ENCODE measurements around the gene DBP. TPM values are rescaled to one million over a fixed set of nuclear protein-coding genes. Genes with fewer than 3 reads are reported as not detected.
"Not testable (repeated sequence)": the region's sequence is repeated elsewhere in the genome, so short reads cannot be mapped to it uniquely, and the experiment has no call there.

Gene DBP
- total and polyA plus RNA-seq, 12 donors = 11.5 to 80.6 (median 53.6) TPM

DNA sequence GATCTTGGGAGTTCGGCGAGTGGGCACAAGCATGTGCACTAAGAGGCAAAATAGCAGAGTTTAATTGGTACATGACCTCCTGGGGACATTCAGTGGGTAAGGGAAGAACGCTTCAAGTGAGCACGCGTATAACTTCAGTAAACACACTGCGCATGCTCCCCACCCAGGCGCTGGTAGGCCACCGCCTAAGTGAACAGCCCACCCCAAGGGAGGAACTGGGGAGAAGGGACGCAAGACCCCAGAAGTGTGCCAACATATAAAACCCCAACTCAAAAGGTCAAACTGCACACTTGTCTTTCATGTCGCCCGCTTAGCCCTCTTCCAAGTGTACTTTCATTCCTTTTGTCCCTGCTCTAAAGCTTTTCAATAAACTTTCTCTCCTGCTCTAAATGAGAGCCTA is 46.2 kb upstream of the DBP start:
- H3K9me3 ChIP-seq (replicated peaks in 1 of 3) = no peaks in the 10 kb centered on the region
- H3K4me3 ChIP-seq = peak overlapping the region in 1 of 4 donors; percentile 32
- DNase-seq = peak in 5 of 7 donors; percentile 61 to 76 (median 64)
- TF ChIP-seq, protein P1, sequence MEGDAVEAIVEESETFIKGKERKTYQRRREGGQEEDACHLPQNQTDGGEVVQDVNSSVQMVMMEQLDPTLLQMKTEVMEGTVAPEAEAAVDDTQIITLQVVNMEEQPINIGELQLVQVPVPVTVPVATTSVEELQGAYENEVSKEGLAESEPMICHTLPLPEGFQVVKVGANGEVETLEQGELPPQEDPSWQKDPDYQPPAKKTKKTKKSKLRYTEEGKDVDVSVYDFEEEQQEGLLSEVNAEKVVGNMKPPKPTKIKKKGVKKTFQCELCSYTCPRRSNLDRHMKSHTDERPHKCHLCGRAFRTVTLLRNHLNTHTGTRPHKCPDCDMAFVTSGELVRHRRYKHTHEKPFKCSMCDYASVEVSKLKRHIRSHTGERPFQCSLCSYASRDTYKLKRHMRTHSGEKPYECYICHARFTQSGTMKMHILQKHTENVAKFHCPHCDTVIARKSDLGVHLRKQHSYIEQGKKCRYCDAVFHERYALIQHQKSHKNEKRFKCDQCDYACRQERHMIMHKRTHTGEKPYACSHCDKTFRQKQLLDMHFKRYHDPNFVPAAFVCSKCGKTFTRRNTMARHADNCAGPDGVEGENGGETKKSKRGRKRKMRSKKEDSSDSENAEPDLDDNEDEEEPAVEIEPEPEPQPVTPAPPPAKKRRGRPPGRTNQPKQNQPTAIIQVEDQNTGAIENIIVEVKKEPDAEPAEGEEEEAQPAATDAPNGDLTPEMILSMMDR (IDR thresholded peaks at IDR 0.05) = no peak
- no peak for TF ChIP-seq POLR2A (IDR thresholded peaks at IDR 0.05)
- 43 to 69% (median 56%) methylated on average over 11 of the region's 11 CpGs for WGBS, 4 donors
- no peaks in the 10 kb centered on the region for H3K36me3 ChIP-seq (replicated peaks in 1 of 2)
- H3K27ac ChIP-seq = no peak overlapping the region
- no peaks in the 10 kb centered on the region for H3K4me1 ChIP-seq (replicated peaks in 1 of 2)
- no peaks in the 10 kb centered on the region for H3K27me3 ChIP-seq
- intact Hi-C loops (cut with DNase I) = no loop called here

GRCh38 chr19:48681127-48681470 is 43.9 kb upstream of the DBP start:
- 81 to 85% (median 82%) methylated on average over 7 of the region's 7 CpGs; no CpG with 5 or more reads in 1 of the 4 donors for WGBS, 4 donors
- no peaks in the 10 kb centered on the region for H3K4me1 ChIP-seq (replicated peaks in 1 of 2)
- no peak overlapping the region for H3K27ac ChIP-seq
- no peaks in the 10 kb centered on the region for H3K36me3 ChIP-seq (replicated peaks in 1 of 2)
- intact Hi-C loops (cut with DNase I) = no loop called here
- no peaks in the 10 kb centered on the region for H3K27me3 ChIP-seq
- TF ChIP-seq, protein P1 (IDR thresholded peaks at IDR 0.05) = no peak
- TF ChIP-seq POLR2A (IDR thresholded peaks at IDR 0.05) = no peak
- no peak for DNase-seq
- H3K9me3 ChIP-seq (replicated peaks in 1 of 3) = no peaks in the 10 kb centered on the region
- no peak overlapping the region for H3K4me3 ChIP-seq

GRCh38 chr19:48680436-48681126 is 43.4 kb upstream of the DBP start:
- intact Hi-C loops (cut with DNase I) = no loop called here
- Histone ChIP-seq H3K4me3 (no peak overlapping the region), H3K27me3 (no peaks in the 10 kb centered on the region), H3K36me3 (replicated peaks in 1 of 2) (no peaks in the 10 kb centered on the region), H3K4me1 (replicated peaks in 1 of 2) (peaks cover 0 to 1% of the 10 kb centered on the region in 2 donors), H3K27ac (no peak overlapping the region), H3K9me3 (replicated peaks in 1 of 3) (no peaks in the 10 kb centered on the region)
- TF ChIP-seq POLR2A (IDR thresholded peaks at IDR 0.05) = no peak
- TF ChIP-seq, protein P1 (IDR thresholded peaks at IDR 0.05) = no peak
- DNase-seq = no peak
- WGBS, 4 donors = 89 to 96% (median 90%) methylated on average over 8 to 45 of the region's 45 CpGs

DNA sequence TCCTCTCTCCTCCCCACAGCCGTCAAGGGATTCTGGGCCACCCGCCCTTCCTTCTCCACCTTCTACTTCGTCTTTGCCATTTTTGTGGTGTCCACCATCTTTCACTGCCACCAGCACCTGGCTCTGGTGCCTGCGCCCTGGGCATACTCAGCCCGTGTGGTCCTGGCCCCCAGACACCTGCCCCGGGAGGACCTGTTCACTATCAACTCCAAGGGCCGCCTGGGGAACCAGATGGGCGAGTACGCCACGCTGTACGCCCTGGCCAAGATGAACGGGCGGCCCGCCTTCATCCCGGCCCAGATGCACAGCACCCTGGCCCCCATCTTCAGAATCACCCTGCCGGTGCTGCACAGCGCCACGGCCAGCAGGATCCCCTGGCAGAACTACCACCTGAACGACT is 42.8 kb upstream of the DBP start:
- H3K27me3 ChIP-seq; intact Hi-C loops (cut with DNase I); DNase-seq; H3K4me1 ChIP-seq (replicated peaks in 1 of 2); H3K27ac ChIP-seq; H3K36me3 ChIP-seq (replicated peaks in 1 of 2); H3K9me3 ChIP-seq (replicated peaks in 1 of 3); H3K4me3 ChIP-seq: not testable (repeated sequence)
- 93 to 97% (median 96%) methylated on average over 6 to 17 of the region's 19 CpGs for WGBS, 4 donors

DNA sequence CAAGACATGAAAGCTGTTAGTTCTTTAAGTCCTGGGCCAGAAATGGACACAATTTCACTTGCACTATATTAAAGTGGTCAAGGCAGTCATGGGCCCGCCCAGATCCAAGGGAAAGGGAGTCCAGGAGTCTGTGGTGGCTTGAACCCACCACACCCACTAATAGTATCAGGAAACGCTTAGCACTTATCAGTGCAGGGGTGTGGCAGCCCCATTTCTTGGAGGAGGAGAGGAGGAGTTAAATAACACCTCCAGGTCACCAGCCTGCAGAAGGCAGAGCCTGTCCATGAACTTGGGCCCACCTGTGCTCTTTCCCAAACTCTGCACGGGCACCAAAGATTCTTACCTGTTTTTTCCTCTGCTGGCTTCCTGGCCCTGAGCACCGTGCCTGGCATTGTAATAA is 41.0 kb upstream of the DBP start:
- H3K4me1 ChIP-seq (replicated peaks in 1 of 2) = peaks cover 0 to 9% of the 10 kb centered on the region in 2 donors
- H3K9me3 ChIP-seq (replicated peaks in 1 of 3) = no peaks in the 10 kb centered on the region
- 81 to 85% (median 82%) methylated on average over 4 of the region's 4 CpGs for WGBS, 4 donors
- TF ChIP-seq, protein P1 (IDR thresholded peaks at IDR 0.05) = no peak
- no peak for TF ChIP-seq POLR2A (IDR thresholded peaks at IDR 0.05)
- no peak for DNase-seq
- no peak overlapping the region for H3K4me3 ChIP-seq
- intact Hi-C loops (cut with DNase I) = loop anchor here (10.0 kb wide), 3 partner anchors 57 to 167 kb away; no protein-coding TSS in a partner anchor
- H3K36me3 ChIP-seq (replicated peaks in 1 of 2) = no peaks in the 10 kb centered on the region
- H3K27me3 ChIP-seq = no peaks in the 10 kb centered on the region
- H3K27ac ChIP-seq = no peak overlapping the region
